ENCODE data around the gene SELENOO. TPM values are rescaled to one million over a fixed set of nuclear protein-coding genes. Genes with fewer than 3 reads are reported as not detected.

SELENOO gene
- total RNA-seq, 1 experiment from 2014 or later = 34.3 TPM

GRCh38 chr22:50227579-50228215 lies 26.9 kb downstream of the SELENOO start:
- POLR2A ChIA-PET = no interaction called here
- no peaks in the 10 kb centered on the region for H3K27me3 ChIP-seq (ENCODE audit: control insufficient read depth, insufficient read depth, low read length)
- DNase-seq (ENCODE audit: low read depth, low spot score) (no peak), ATAC-seq (no peak)
- in situ Hi-C loops (cut with HindIII; ENCODE audit: low pct_unique_long_range_greater_than_20kb, low sequenced_read_pairs) = no loop called here
- no peak overlapping the region for H3K4me3 ChIP-seq (ENCODE audit: low read depth in 2 of 2, low read length in 2 of 2)
- H3K36me3 ChIP-seq (ENCODE audit: control insufficient read depth, insufficient read depth, low read length) = no peaks in the 10 kb centered on the region
- no peak for TF ChIP-seq CTCF (IDR thresholded peaks at IDR 0.05)
- TF ChIP-seq POLR2AphosphoS5 (IDR thresholded peaks at IDR 0.05; ENCODE audit: low read depth, low read length) = no peak
- no peak for TF ChIP-seq TCF7L2 (IDR thresholded peaks at IDR 0.05; ENCODE audit: low read depth, low read length)
- TF ChIP-seq SIN3A (IDR thresholded peaks at IDR 0.05; ENCODE audit: borderline replicate concordance, insufficient read depth, low read depth, low read length) = no peak
- TF ChIP-seq REST (IDR thresholded peaks at IDR 0.05; ENCODE audit: insufficient read depth in 1 of 2, low read depth in 2 of 2, low read length in 1 of 2) = no peak
- no peaks in the 10 kb centered on the region for H3K4me1 ChIP-seq (ENCODE audit: control insufficient read depth, insufficient read depth, low read length)
- CTCF ChIA-PET = no interaction called here
- BruUV-seq (replicated peaks) = no TSS peak
- H3K27ac ChIP-seq (ENCODE audit: low read length) = no peak overlapping the region
- intact Hi-C loops (cut with micrococcal nuclease; ENCODE audit: unreplicated experiment) = no loop called here
- no peaks in the 10 kb centered on the region for H3K9me3 ChIP-seq (ENCODE audit: control insufficient read depth, insufficient read depth, low read depth, low read length)

GRCh38 chr22:50228366-50228765 lies 27.6 kb downstream of the SELENOO start:
- TF ChIP-seq REST (IDR thresholded peaks at IDR 0.05; ENCODE audit: insufficient read depth in 1 of 2, low read depth in 2 of 2, low read length in 1 of 2) = no peak
- TF ChIP-seq SIN3A (IDR thresholded peaks at IDR 0.05; ENCODE audit: borderline replicate concordance, insufficient read depth, low read depth, low read length) = no peak
- no peak for TF ChIP-seq CTCF (IDR thresholded peaks at IDR 0.05)
- TF ChIP-seq TCF7L2 (IDR thresholded peaks at IDR 0.05; ENCODE audit: low read depth, low read length) = no peak
- TF ChIP-seq POLR2AphosphoS5 (IDR thresholded peaks at IDR 0.05; ENCODE audit: low read depth, low read length) = no peak
- no peaks in the 10 kb centered on the region for H3K36me3 ChIP-seq (ENCODE audit: control insufficient read depth, insufficient read depth, low read length)
- H3K4me1 ChIP-seq (ENCODE audit: control insufficient read depth, insufficient read depth, low read length) = no peaks in the 10 kb centered on the region
- intact Hi-C loops (cut with micrococcal nuclease; ENCODE audit: unreplicated experiment) = no loop called here
- in situ Hi-C loops (cut with HindIII; ENCODE audit: low pct_unique_long_range_greater_than_20kb, low sequenced_read_pairs) = no loop called here
- no peaks in the 10 kb centered on the region for H3K27me3 ChIP-seq (ENCODE audit: control insufficient read depth, insufficient read depth, low read length)
- BruUV-seq (replicated peaks) = TSS peak; percentile 58
- ChIA-PET POLR2A (no interaction called here), CTCF (interaction anchor here (0.5 kb wide), 1 partner anchor 160 kb away, joined by 3 read pairs; no protein-coding TSS in a partner anchor)
- H3K9me3 ChIP-seq (ENCODE audit: control insufficient read depth, insufficient read depth, low read depth, low read length) = no peaks in the 10 kb centered on the region
- H3K4me3 ChIP-seq (ENCODE audit: low read depth in 2 of 2, low read length in 2 of 2) = no peak overlapping the region
- H3K27ac ChIP-seq (ENCODE audit: low read length) = no peak overlapping the region
- DNase-seq (ENCODE audit: low read depth, low spot score) = no peak
- ATAC-seq = no peak
